Keratinocyte (primary cell): ENCODE measurements around the gene HSF4.

Source experiments
- CTCF ChIP-seq, 3 experiments: IDR thresholded peaks in 1 of 3; conservative IDR thresholded peaks in 1 of 3; optimal IDR thresholded peaks in 1 of 3; 2 replicates in 2 of 3; 3 replicates in 1 of 3; pipeline versions ENCODE3 to v1.5.1; 2011; ENCODE audit warnings: low read length in 3 of 3, mild to moderate bottlenecking in 3 of 3, moderate library complexity in 2 of 3, control low read depth in 1 of 3, inconsistent platforms in 1 of 3; ENCODE audit not compliant: insufficient read depth in 2 of 3; ENCODE audit errors: extremely low read depth in 1 of 3
- EZH2 ChIP-seq: IDR thresholded peaks from one replicate; pipeline ENCODE4 v1.6.1; 2012; ENCODE audit warnings: inconsistent platforms, mild to moderate bottlenecking, low read length, moderate library complexity

GRCh38 chr16:67208154-67208896, 43.8 kb downstream of the HSF4 start:
- TF ChIP-seq CTCF (optimal IDR thresholded peaks at IDR 0.05 in 1 of 3, IDR thresholded peaks at IDR 0.05 in 1 of 3, conservative IDR thresholded peaks at IDR 0.05 in 1 of 3; ENCODE audit: extremely low read depth in 1 of 3, insufficient read depth in 2 of 3, low read length in 3 of 3) (no peak), EZH2 (no peak)
